GM12873 (cell line): ENCODE results near the gene KDM6B.

ENCODE experiments used
- CTCF ChIP-seq: IDR thresholded peaks from 2 replicates; pipeline ENCODE4 v1.5.1; 2012; ENCODE audit warnings: low read depth, mild to moderate bottlenecking, moderate library complexity, low read length, control low read depth; ENCODE audit not compliant: insufficient read depth; ENCODE audit errors: missing control alignments

The KDM6B gene

GRCh38 chr17:7852262-7852670, 18.2 kb downstream of the KDM6B start:
- TF ChIP-seq CTCF, result no peak

DNA sequence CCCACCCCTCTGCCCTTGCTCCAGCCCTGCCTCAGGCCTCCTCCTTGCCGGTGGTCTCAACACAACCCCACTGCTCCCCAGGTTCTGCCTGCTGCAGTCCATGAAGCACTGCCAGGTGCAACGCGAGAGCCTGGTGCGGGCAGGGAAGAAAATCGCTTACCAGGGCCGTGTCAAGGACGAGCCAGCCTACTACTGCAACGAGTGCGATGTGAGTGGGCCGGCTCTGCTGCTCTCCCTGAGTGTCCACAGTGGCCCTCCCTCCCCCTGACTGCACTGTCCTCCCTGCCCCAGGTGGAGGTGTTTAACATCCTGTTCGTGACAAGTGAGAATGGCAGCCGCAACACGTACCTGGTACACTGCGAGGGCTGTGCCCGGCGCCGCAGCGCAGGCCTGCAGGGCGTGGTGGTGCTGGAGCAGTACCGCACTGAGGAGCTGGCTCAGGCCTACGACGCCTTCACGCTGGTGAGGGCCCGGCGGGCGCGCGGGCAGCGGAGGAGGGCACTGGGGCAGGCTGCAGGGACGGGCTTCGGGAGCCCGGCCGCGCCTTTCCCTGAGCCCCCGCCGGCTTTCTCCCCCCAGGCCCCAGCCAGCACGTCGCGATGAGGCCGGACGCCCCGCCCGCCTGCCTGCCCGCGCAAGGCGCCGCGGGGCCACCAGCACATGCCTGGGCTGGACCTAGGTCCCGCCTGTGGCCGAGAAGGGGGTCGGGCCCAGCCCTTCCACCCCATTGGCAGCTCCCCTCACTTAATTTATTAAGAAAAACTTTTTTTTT, 19.1 kb downstream of the KDM6B start:
- TF ChIP-seq CTCF, result no peak

- TF ChIP-seq CTCF, result no peak
Measured at GRCh38 chr17:7853691-7854038, 19.6 kb downstream of the KDM6B start.

GRCh38 chr17:7854078-7854777, 20.2 kb downstream of the KDM6B start:
- no peak for TF ChIP-seq CTCF

- TF ChIP-seq CTCF, result no peak
Measured at GRCh38 chr17:7854851-7855659, 21.0 kb downstream of the KDM6B start, which contains the start of gene TMEM88. TSS of gene TMEM88 (plus strand) at chr17:7855066. CDS start at chr17:7855075, 9 bp downstream.

- TF ChIP-seq CTCF, result no peak
Measured at GRCh38 chr17:7855660-7856010, 21.6 kb downstream of the KDM6B start.
